GM21825 (cell line): ENCODE results near the gene RNF6.

ENCODE experiments used
- ATAC-seq: cut with Tn5 transposase; IDR thresholded peaks from one replicate; pipeline ENCODE4 v1.9.1; 2021; ENCODE audit warnings: mild to moderate bottlenecking, moderate library complexity; ENCODE audit not compliant: unreplicated experiment

The RNF6 gene

DNA sequence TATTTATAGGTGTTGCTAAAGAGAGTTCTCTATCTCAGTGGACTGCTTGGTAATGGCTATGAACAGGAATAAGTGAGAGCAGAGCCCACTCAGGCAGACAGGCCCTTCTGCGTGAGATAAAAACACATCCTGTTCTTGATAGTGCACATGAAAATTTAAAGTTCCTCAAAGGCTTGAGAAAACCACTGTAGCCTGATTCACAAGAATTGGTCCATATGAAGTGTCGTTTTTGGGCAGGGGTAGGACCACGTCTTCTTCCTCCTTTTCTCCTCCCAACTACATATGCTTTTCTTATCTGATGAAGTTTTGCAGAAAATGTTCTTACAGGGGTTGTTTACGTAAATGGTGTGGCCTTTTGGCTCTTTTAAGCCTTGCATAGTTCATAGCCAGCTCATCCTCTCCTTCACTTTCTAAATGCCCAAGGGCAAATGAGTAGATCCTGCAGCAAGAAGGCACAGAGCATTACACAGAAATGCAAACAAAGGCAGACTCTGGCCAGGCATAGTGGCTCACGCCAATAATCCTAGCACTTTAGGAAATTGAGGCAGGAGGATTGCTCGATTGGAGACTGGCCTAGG is 53.8 kb downstream of the RNF6 start:
- no peak for ATAC-seq

DNA sequence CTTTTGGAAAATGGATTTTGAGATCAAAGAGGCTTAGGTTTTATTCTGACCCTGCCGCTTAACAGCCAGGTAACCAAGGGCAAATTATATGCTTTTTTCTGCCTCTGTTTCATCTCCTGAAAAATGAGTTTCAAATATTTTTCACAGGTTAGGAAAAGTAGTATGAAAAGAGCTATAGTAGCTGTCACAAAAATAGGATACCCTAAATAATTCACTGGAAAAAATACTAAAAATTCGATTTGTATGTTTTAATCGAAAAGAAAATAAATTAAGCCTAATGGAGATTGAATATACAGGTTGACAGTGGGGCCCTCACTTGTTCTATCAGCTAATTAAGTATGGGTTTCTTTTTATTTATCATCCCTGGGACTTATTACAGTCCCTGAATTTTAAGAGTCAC is 58.3 kb downstream of the RNF6 start:
- no peak for ATAC-seq
